T-helper 2 cell treated with Interferon-gamma antibody and Interleukin-4, amounts not matched to agents 100 ng/mL and 5 ng/mL, for 36 hours (primary cell): ENCODE measurements around the gene TMEM253. TPM values are rescaled to one million over a fixed set of nuclear protein-coding genes. Genes with fewer than 3 reads are reported as not detected.

Source experiments
- intact Hi-C: fragments of 100-400 bp; cut with micrococcal nuclease; formaldehyde crosslinking; loops from one replicate; pipeline ENCODE4 v1.15.1; 2023
- total RNA-seq: library from RNA; stranded (reverse); gene quantifications from 2 replicates; pipeline ENCODE4 v1.2.3, GENCODE V29; 2022

TMEM253 gene
- total RNA-seq, 1 donor from 2014 or later = not detected

GRCh38 chr14:21145437-21145836, 44.6 kb downstream of the TMEM253 start:
- intact Hi-C loops = no loop called here

GRCh38 chr14:21149641-21150367, 48.9 kb downstream of the TMEM253 start:
- intact Hi-C loops = no loop called here

Other genes with a start within 250 kb of the TMEM253 start
- not detected in 2 replicates for gene RNASE3, start 209.7 kb upstream of the TMEM253 start, total RNA-seq
- gene RNASE2, start 145.6 kb upstream of the TMEM253 start, total RNA-seq = not detected in 2 replicates
- gene METTL17, start 111.1 kb upstream of the TMEM253 start, total RNA-seq = 92.9 and 102 TPM in 2 replicates
- 0.18 and 0.36 TPM in 2 replicates for gene SLC39A2, start 101.8 kb upstream of the TMEM253 start, total RNA-seq
- gene NDRG2, start 76.0 kb upstream of the TMEM253 start, total RNA-seq = 5.6 and 6.2 TPM in 2 replicates
- not detected in 2 replicates for gene TPPP2, start 70.8 kb upstream of the TMEM253 start, total RNA-seq
- gene RNASE13, start 66.3 kb upstream of the TMEM253 start, total RNA-seq = not detected in 2 replicates
- gene RNASE7, start 58.7 kb upstream of the TMEM253 start, total RNA-seq = not detected in 2 replicates
- not detected in 2 replicates for gene RNASE8, start 43.2 kb upstream of the TMEM253 start, total RNA-seq
- gene ARHGEF40, start 30.8 kb upstream of the TMEM253 start, total RNA-seq = not detected in 2 replicates
- 5.5 and 7.3 TPM in 2 replicates for gene ZNF219, start 2.4 kb upstream of the TMEM253 start, total RNA-seq
- not detected in 2 replicates for gene OR5AU1, start 55.0 kb downstream of the TMEM253 start, total RNA-seq
- 734 and 763 TPM in 2 replicates for gene HNRNPC, start 168.4 kb downstream of the TMEM253 start, total RNA-seq
- gene RPGRIP1, start 179.0 kb downstream of the TMEM253 start, total RNA-seq = 0.16 TPM in 1 of 2 replicates, not detected in the other